HG03520 (cell line): ENCODE results near the gene C3.
"Not testable (repeated sequence)": the region's sequence is repeated elsewhere in the genome, so short reads cannot be mapped to it uniquely, and the experiment has no call there.

Experiments
- ATAC-seq: cut with Tn5 transposase; IDR thresholded peaks from one replicate; pipeline ENCODE4 v1.9.1; 2021; ENCODE audit warnings: mild to moderate bottlenecking, moderate library complexity; ENCODE audit not compliant: unreplicated experiment

Gene C3

GRCh38 chr19:6667114-6667627 lies 53.3 kb downstream of the C3 start:
- ATAC-seq = no peak

GRCh38 chr19:6664916-6665315 lies 55.5 kb downstream of the C3 start:
- no peak for ATAC-seq

GRCh38 chr19:6663236-6664201 lies 56.9 kb downstream of the C3 start:
- no peak for ATAC-seq

- ATAC-seq = no peak
These were observed 57.7 kb downstream of the C3 start for GRCh38 chr19:6662702-6663101.

- ATAC-seq = not testable (repeated sequence)
These were observed 58.8 kb downstream of the C3 start for GRCh38 chr19:6661509-6662244.

GRCh38 chr19:6660930-6661329 lies 59.5 kb downstream of the C3 start:
- no peak for ATAC-seq

GRCh38 chr19:6656390-6656789 lies 64.1 kb downstream of the C3 start:
- not testable (repeated sequence) for ATAC-seq

- no peak for ATAC-seq
These were observed 65.8 kb downstream of the C3 start for GRCh38 chr19:6654347-6655310.

- no peak for ATAC-seq
These were observed 67.7 kb downstream of the C3 start for GRCh38 chr19:6652805-6653094.

GRCh38 chr19:6651965-6652804 lies 68.3 kb downstream of the C3 start:
- ATAC-seq = no peak

GRCh38 chr19:6649185-6649584 lies 71.3 kb downstream of the C3 start:
- no peak for ATAC-seq

GRCh38 chr19:6648141-6648715 lies 72.2 kb downstream of the C3 start:
- ATAC-seq = no peak

- no peak for ATAC-seq
These were observed 75.7 kb downstream of the C3 start for GRCh38 chr19:6644796-6645195.

- not testable (repeated sequence) for ATAC-seq
These were observed 80.1 kb downstream of the C3 start for GRCh38 chr19:6640333-6640732.

GRCh38 chr19:6639439-6639838 lies 81.0 kb downstream of the C3 start:
- ATAC-seq = no peak

GRCh38 chr19:6633456-6633813 lies 87.0 kb downstream of the C3 start:
- ATAC-seq = not testable (repeated sequence)

GRCh38 chr19:6632747-6633455 lies 87.5 kb downstream of the C3 start:
- ATAC-seq = not testable (repeated sequence)

- ATAC-seq = no peak
These were observed 88.3 kb downstream of the C3 start for GRCh38 chr19:6632002-6632621.
